OCI-LY3 (cell line): ENCODE results near the gene GALNT2.

ENCODE experiments used
- CTCF ChIP-seq: fragments of 200-600, 300-600 bp; sonication (generic); IDR thresholded peaks from 2 replicates; pipeline ENCODE4 v1.5.1; 2014; ENCODE audit warnings: antibody characterized with exemption, low read length, low read depth
- EZH2phosphoT487 ChIP-seq: fragments of 200-600 bp; shearing (Covaris generic); IDR thresholded peaks from 2 replicates; pipeline ENCODE4 v1.6.1; 2018; ENCODE audit warnings: antibody characterized with exemption, mixed run types, low read depth

DNA sequence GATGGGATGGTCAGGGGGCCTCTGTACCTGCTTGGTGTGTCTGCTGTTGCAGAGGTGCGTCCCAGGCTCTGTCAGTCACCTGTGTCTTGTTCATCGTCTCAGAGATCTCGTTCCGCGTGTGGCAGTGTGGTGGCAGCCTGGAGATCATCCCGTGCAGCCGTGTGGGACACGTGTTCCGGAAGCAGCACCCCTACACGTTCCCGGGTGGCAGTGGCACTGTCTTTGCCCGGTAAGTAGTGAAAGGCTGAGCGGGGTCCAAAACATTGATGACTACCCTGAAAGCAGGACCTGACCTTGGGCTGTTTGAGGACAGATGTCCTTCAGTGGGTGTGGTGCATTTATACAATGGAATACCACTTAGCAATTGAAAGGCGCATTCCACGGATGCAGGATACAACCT, 188.1 kb downstream of the GALNT2 start:
- TF ChIP-seq CTCF, result no peak
- TF ChIP-seq EZH2phosphoT487, result no peak
